GM06990 (cell line): Measurements from ENCODE around the gene TNRC18.
"Not testable (repeated sequence)": the region's sequence is repeated elsewhere in the genome, so short reads cannot be mapped to it uniquely, and the experiment has no call there.

Source experiments
- DNase-seq: peaks from one replicate; pipeline ENCODE4 v3.0.0-alpha.2; 2011; ENCODE audit not compliant: insufficient read length; ENCODE audit errors: extremely low read depth
- H3K27me3 ChIP-seq: replicated peaks from 2 replicates; pipeline ENCODE4 v1.6.0; 2011; ENCODE audit warnings: low read length; ENCODE audit not compliant: control insufficient read depth, insufficient read depth
- H3K36me3 ChIP-seq: 2 replicates; pipeline ENCODE4 v1.5.1; 2011; ENCODE audit warnings: low read length; ENCODE audit not compliant: control insufficient read depth, insufficient read depth
- H3K4me3 ChIP-seq: replicated peaks from 2 replicates; pipeline ENCODE4 v1.5.1; 2011; ENCODE audit warnings: low read depth, mild to moderate bottlenecking, control low read depth, low read length
- TF ChIP-seq, protein P1 (sequence below): IDR thresholded peaks from 2 replicates; pipeline ENCODE4 v1.5.1; 2011; ENCODE audit warnings: low read length, control low read depth, mild to moderate bottlenecking, inconsistent platforms; ENCODE audit not compliant: insufficient read depth, poor library complexity, severe bottlenecking

TNRC18 gene

GRCh38 chr7:5423306-5423975 is at the start of gene TNRC18:
TNRC18 (minus strand) TSS chr7:5423834; CDS start chr7:5421246, 2,588 bp downstream.
- TF ChIP-seq, protein P1, sequence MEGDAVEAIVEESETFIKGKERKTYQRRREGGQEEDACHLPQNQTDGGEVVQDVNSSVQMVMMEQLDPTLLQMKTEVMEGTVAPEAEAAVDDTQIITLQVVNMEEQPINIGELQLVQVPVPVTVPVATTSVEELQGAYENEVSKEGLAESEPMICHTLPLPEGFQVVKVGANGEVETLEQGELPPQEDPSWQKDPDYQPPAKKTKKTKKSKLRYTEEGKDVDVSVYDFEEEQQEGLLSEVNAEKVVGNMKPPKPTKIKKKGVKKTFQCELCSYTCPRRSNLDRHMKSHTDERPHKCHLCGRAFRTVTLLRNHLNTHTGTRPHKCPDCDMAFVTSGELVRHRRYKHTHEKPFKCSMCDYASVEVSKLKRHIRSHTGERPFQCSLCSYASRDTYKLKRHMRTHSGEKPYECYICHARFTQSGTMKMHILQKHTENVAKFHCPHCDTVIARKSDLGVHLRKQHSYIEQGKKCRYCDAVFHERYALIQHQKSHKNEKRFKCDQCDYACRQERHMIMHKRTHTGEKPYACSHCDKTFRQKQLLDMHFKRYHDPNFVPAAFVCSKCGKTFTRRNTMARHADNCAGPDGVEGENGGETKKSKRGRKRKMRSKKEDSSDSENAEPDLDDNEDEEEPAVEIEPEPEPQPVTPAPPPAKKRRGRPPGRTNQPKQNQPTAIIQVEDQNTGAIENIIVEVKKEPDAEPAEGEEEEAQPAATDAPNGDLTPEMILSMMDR = no peak
- no peaks in the 10 kb centered on the region for H3K36me3 ChIP-seq
- peak within 1 kb of the TSS; percentile 56 for H3K4me3 ChIP-seq
- no peak for DNase-seq
- peaks cover 6% of the 10 kb centered on the region for H3K27me3 ChIP-seq

DNA sequence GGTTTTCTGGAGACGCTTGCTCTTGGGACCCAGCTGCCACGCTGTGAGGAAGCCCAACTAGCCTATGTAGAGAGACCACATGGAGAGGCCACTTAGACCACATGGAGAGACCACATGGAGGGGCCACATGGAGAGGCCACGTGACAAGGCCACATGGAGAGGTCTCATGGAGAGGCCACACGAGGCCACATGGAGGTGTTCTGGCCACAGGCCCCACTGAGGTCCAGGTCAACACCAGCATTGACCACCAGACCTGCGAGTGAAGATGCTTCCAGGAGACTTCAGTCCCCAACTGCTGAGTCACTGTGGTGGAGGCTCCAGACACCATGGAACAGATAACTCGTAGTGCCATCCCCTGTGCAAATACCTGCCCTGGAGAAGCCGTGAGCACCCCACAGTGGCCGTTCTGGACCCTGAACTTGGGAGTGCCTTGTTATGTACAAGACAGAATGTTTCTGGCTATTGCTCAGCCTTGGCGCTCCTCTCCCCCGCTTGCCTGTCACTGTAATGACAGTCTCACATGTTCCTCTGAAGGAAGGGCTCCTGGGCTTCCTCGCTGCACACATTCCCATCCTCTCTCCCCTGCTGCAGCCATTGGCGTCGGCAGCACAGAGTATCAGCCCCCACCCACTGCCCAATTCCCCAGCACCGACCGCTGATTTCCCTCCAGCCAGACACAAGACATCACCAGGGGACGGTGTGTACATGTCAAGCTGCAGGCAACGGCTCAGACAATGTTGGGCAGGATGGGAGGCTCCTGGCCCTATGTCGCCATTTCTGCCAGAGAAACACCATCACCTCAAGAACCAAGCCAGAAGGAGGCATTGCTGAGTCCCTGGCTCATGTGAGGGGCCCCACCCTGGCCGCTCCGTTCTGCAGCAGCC is 49.0 kb upstream of the TNRC18 start:
- H3K36me3 ChIP-seq = no peaks in the 10 kb centered on the region
- DNase-seq = no peak
- TF ChIP-seq, protein P1 = no peak
- no peaks in the 10 kb centered on the region for H3K27me3 ChIP-seq
- no peak overlapping the region for H3K4me3 ChIP-seq

DNA sequence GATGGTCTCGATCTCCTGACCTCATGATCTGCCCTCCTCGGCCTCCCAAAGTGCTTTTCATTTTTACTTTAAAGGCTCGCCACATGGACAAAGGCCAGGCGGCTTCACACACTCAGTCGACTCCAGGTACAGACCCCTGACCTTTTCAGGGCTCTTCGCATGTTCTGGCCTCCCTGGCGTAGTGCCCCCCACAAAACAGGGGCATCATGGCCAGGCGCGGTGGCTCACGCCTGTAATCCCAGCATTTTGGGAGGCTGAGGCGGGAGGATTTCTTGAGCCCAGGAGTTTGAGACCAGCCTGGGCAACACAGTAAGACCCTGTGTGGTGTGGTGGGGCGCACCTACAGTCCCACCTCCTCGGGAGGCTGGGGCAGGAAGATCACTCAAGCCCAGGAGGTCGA is 48.0 kb upstream of the TNRC18 start:
- H3K27me3 ChIP-seq, H3K4me3 ChIP-seq, DNase-seq, H3K36me3 ChIP-seq: not testable (repeated sequence)

DNA sequence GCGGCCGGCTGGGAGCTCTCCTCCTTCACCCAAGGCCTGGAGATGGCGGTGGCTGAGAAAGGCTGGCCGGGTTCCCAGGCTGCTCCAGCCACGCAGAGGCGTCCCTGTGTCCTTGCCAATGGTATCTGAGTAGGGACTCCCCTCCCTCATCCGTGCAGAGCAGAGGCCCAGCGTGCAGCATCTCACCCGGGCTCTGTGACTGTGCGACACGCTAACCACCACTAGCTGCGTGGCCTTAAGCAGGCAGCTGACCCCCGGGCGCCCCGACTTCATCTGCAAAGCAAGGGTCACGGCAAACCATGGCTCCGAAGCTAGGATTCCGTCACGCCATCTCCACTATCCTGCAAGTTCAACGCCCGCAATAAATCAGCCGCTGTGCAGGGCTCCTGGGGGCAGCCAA is 47.2 kb upstream of the TNRC18 start:
- TF ChIP-seq, protein P1 = no peak
- no peaks in the 10 kb centered on the region for H3K27me3 ChIP-seq
- no peak for DNase-seq
- H3K36me3 ChIP-seq = no peaks in the 10 kb centered on the region
- no peak overlapping the region for H3K4me3 ChIP-seq

GRCh38 chr7:5470167-5470532 is 46.5 kb upstream of the TNRC18 start:
- Histone ChIP-seq H3K27me3 (no peaks in the 10 kb centered on the region), H3K36me3 (no peaks in the 10 kb centered on the region), H3K4me3 (no peak overlapping the region)
- TF ChIP-seq, protein P1 = no peak
- no peak for DNase-seq
